Ureter (tissue), 1 donor: ENCODE measurements around the gene DYNLRB1. TPM values are rescaled to one million over a fixed set of nuclear protein-coding genes. Genes with fewer than 3 reads are reported as not detected.
A peak's percentile ranks its signal among the peaks of the same experiment; 100 is the strongest.

ENCODE experiments used
- DNase-seq: peaks from one replicate; pipeline ENCODE4 v3.0.0-alpha.2; 2020; ENCODE audit warnings: low spot score
- total RNA-seq: library from RNA; stranded (reverse); gene quantifications from one replicate; pipeline ENCODE4 v1.2.4, GENCODE V29; 2023
- donor health status: DM: yes; HTN: yes; CAD: no.

The DYNLRB1 gene
- total RNA-seq, 1 donor from 2014 or later = 123 TPM

GRCh38 chr20:34534391-34535165 lies 18.4 kb downstream of the DYNLRB1 start:
- no peak for DNase-seq

DNA sequence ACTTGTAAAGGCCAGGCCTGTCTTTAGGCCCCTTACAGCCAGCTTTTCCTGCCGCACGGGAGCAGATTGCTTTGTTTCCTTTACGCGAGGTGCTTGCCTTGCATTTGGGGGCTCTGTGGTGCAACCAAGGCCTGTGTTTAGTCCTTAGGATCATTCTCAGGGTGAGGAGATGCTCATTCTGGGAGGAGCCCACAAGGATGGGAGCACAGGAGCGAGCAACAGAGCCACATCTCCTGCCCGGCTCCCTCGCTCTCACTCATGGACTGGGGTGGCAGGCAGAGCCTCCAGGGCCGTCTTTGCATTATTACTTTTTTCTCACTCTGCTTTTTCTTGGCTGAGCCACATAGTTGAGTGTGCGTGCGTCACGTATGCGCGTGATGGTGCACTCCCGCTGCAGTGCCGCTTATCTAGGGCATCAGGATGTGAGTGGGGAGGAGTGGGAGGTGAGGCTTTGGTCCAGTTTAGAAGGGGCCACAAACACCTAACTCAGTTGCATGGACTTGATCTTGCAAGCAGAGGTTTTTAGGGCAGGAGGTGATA lies 19.1 kb downstream of the DYNLRB1 start:
- no peak for DNase-seq

- no peak for DNase-seq
Measured at GRCh38 chr20:34535857-34536256, 19.6 kb downstream of the DYNLRB1 start.

- no peak for DNase-seq
Measured at GRCh38 chr20:34536798-34537394, 20.7 kb downstream of the DYNLRB1 start.

- no peak for DNase-seq
Measured at GRCh38 chr20:34537651-34538050, 21.4 kb downstream of the DYNLRB1 start.

- DNase-seq = no peak
Measured at GRCh38 chr20:34538671-34539123, 22.5 kb downstream of the DYNLRB1 start.

DNA sequence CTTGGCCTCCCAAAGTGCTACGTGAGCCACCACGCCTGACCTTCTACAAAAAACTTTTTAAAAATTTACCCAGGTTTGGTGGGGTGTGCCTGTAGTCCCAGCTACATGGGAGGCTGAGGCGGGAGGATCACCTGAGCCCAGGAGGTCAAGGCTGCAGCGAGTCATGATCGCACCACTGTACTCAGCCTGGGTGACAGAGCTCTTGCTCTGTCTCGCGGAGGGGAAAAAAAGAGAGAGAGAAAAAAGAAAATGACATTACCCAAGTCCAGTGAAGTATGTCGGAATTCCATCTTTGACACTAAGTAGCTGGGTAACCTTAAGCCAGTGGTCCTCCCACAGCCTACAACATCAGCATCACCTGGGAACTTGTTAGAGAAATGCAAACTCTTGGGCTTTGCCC lies 23.5 kb downstream of the DYNLRB1 start:
- no peak for DNase-seq

- DNase-seq = no peak
Measured at GRCh38 chr20:34540596-34541263, 24.5 kb downstream of the DYNLRB1 start.

DNA sequence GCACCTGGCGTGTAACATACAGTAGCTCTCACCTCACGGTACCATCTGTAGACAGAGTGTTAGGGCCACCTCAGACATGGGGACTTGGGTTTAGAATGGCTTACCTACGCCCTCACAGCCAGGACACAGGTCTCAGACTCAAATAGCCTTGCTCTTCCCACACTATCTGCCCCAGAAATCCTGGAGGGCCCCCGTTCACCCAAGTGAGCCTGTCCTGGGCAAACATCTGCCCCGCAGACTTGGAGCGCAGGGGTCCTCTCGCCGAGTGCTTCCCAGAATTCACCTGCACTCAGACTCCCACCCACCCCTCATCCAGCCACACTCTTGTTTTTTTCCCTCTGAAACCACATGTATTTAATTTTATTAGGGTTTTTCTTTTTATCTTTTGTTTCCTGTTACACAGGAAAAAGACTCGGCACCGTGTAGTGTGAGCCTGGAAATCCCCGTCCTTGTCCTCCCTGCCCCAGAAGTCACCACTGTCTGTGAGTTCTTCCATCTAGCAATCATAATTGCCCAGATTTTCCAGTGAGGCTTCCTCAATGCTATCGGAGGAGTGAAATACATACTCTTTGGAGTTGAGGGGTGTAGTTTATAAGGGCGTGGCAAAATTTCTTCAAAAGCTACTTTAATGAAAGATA lies 25.2 kb downstream of the DYNLRB1 start:
- no peak for DNase-seq

GRCh38 chr20:34541917-34542316 lies 25.7 kb downstream of the DYNLRB1 start:
- DNase-seq = no peak

DNA sequence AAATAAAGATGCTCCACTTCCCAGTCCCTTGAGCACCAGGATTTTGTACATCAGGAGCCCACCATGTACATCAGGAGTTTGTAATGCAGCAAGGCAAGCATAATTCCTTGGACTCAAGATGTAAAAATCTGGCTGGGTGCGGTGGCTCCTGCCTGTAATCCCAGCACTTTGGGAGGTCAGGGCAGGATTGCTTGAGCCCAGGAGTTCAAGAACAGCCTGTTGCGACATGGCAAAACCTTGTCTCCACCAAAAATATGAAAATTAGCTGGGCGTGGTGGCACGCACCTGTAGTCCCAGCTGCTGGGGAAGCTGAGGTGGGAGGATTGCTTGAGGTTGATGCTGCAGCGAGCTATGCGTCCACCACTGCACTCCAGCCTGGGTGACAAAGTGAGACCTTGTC lies 26.2 kb downstream of the DYNLRB1 start:
- DNase-seq = no peak

- DNase-seq = no peak
Measured at GRCh38 chr20:34543463-34544056, 27.3 kb downstream of the DYNLRB1 start.

DNA sequence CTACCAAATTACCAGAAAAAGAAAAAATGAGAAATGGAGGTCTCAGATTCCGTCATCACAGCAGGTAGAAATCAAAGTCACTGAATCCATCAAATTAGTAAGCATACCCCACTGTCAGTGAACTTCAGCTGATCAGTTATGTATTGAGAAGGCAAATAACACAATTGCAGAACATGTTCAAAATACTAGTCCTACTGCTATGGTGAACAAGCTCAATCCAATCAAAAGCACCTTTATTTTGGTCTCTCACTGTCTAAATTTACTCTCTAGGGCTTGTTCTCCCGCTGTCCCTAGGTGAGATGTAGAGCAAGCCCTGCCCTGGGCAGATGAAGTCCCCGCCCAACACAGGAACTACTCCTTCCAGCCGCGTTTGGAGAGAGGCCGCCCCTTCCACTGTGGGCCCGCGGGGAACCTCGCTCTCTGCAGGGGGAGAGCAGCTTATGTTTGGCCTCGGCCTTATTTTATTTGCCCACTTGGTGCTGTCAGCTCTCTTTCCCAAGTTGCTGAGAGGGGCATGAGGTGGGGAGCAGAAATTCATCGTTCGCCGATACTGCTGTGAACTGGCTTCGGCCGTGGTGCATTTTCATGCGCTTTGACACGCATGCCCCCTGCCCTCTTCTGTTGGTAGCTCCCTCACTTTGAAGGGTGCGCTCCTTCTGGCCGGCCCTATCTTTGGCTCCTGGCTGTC lies 28.0 kb downstream of the DYNLRB1 start:
- DNase-seq = no peak

- DNase-seq = no peak
Measured at GRCh38 chr20:34546751-34547181, 30.5 kb downstream of the DYNLRB1 start.

DNA sequence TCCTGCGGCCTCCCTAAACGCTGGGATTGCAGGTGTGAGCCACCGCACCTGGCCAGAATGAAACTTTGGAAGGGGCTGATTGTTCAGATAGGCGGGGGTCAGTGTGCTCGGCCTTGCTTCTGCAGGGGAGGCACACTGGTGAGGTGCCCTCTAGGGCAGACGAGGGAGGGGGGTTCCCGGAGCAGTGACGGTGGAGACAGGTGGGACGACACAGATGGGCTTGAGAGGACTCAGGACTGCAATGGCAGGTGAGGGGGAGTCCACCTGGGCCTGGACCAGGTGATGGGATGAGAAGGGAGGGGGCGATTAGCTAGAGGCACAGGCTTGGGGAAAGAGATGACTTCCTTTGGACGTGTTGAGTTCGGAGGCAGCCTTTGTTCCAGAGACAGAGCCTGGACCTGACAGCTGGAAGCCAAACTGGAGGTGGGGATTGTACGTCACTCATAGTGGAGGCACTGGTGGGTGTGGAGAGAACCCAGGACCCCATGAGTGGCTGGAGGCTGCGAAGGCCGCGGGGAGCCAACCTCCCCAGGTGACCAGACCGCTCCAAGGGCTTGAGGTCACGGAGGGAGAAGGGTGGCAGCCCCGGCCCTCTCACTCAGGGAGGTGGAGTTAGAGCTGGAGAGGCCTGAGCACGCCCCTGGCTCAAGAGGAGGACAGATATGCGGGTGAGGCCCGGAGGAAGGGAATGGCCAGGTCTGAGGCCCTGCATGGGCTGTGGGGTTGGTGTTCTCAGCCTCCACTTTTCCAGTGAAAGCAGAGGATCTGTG lies 31.8 kb downstream of the DYNLRB1 start:
- DNase-seq = no peak

- DNase-seq = peak; percentile 67
Measured at GRCh38 chr20:34549291-34549928, 33.2 kb downstream of the DYNLRB1 start.

DNA sequence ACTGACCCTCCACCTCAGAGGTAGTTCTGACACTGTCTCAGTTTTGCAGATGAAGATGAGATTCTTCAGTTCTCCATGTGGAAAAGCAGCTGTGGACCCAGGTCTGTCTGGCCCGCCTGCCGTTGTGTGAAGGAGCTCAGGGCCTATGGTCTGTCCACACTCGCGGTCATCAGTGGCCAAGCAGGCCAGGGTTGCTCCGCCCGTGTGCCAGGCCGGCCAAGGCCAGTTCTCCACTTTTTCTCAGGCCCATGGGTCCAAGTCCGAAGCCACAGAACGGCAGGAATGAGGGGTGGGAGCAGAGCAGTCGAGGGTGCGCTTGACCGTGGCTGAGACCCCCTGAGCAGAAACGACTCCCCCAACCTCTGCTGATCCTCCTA lies 33.7 kb downstream of the DYNLRB1 start:
- DNase-seq = no peak

GRCh38 chr20:34552569-34552968 lies 36.3 kb downstream of the DYNLRB1 start:
- DNase-seq = no peak

GRCh38 chr20:34553366-34553867 lies 37.2 kb downstream of the DYNLRB1 start:
- no peak for DNase-seq

GRCh38 chr20:34557936-34558319 lies 41.7 kb downstream of the DYNLRB1 start:
- DNase-seq = no peak
